HCT116 (cell line): ENCODE measurements around the gene COMMD1. TPM values are rescaled to one million over a fixed set of nuclear protein-coding genes. Genes with fewer than 3 reads are reported as not detected.

Experiments used
- ATAC-seq: fragments of 200-7000 bp; cut with Tn5 transposase; 2 replicates; pipeline ENCODE4 v1.9.1; 2020; ENCODE audit warnings: mild to moderate bottlenecking, moderate library complexity
- BruUV-seq: library from RNA; stranded (reverse); fragments of 400-500 nt; replicated peaks from 2 replicates; lab custom pipeline; 2021; lab: Mats Ljungman, UMichigan
- CTCF ChIA-PET: fragments of 300-600 bp; sonication (Branson Sonifier 250); formaldehyde crosslinking; loops from one replicate; lab custom pipeline; 2021; ENCODE audit warnings: antibody characterized with exemption; lab: Charles Lee
- POLR2A ChIA-PET: fragments of 300-600, 350-600 bp; sonication (Branson Sonifier 250); formaldehyde crosslinking; loops from one replicate; lab custom pipeline; 2021; ENCODE audit warnings: antibody characterized with exemption; lab: Charles Lee
- RAD21 ChIA-PET, 2 experiments: fragments of 300-600 bp; sonication (Branson Sonifier 250); formaldehyde crosslinking; loops; one replicate each; lab custom pipeline; 2023; ENCODE audit warnings: low total read pairs in 2 of 2; ENCODE audit not compliant: uncharacterized antibody in 2 of 2, unreplicated experiment in 2 of 2, low non-redundant PET in 1 of 2; lab: Charles Lee
- DNase-seq: peaks from one replicate; pipeline ENCODE4 v3.0.0-alpha.2; 2010; ENCODE audit warnings: low read depth, low spot score
- H2AFZ ChIP-seq: fragments of 200-600 bp; shearing (Covaris generic), sonication (generic); 2 replicates; pipeline ENCODE4 v1.6.1; 2017; ENCODE audit warnings: low read depth, mixed run types, mixed read lengths, antibody characterized with exemption, low read length; ENCODE audit not compliant: poor library complexity, severe bottlenecking
- H3K27ac ChIP-seq: 2 replicates; pipeline ENCODE4 v1.5.1; 2012; ENCODE audit warnings: low read depth, low read length
- H3K27me3 ChIP-seq: fragments of 200-600 bp; sonication (generic); 2 replicates; pipeline ENCODE4 v1.6.1; 2016; ENCODE audit warnings: mixed run types, low read length, mixed read lengths; ENCODE audit not compliant: insufficient read depth
- H3K36me3 ChIP-seq, 2 experiments: fragments of 200-500 bp in 1 of 2; fragments of 200-600 bp in 1 of 2; sonication (Bioruptor generic) in 1 of 2; sonication (generic) in 1 of 2; 2 replicates each; pipeline versions ENCODE4 v1.5.1 to v1.6.1; 2014 to 2016; ENCODE audit warnings: low read length in 2 of 2, inconsistent platforms in 1 of 2, mixed read lengths in 1 of 2, mixed run types in 1 of 2; ENCODE audit not compliant: insufficient read depth in 2 of 2, control insufficient read depth in 1 of 2
- H3K4me1 ChIP-seq, 2 experiments: fragments of 200-600 bp in 1 of 2; sonication (generic) in 1 of 2; 2 replicates each; pipeline versions ENCODE4 v1.5.1 to v1.6.1; 2012 to 2017; ENCODE audit warnings: low read length in 2 of 2, inconsistent platforms in 1 of 2, mild to moderate bottlenecking in 1 of 2, mixed read lengths in 1 of 2, mixed run types in 1 of 2, moderate library complexity in 1 of 2; ENCODE audit not compliant: insufficient read depth in 2 of 2, control insufficient read depth in 1 of 2
- H3K4me2 ChIP-seq: fragments of 200-600 bp; sonication (generic); 2 replicates; pipeline ENCODE4 v1.6.1; 2017; ENCODE audit warnings: mixed run types, low read length, mixed read lengths
- H3K4me3 ChIP-seq, 2 experiments: fragments of 200-600 bp in 1 of 2; sonication (generic) in 1 of 2; replicated peaks in 1 of 2; 2 replicates each; pipeline ENCODE4 v1.5.1; 2011 to 2016; ENCODE audit warnings: low read length in 2 of 2, control low read depth in 1 of 2, low read depth in 1 of 2, mild to moderate bottlenecking in 1 of 2, mixed read lengths in 1 of 2, mixed run types in 1 of 2
- H3K79me2 ChIP-seq: fragments of 200-600 bp; sonication (generic); 2 replicates; pipeline ENCODE4 v1.6.1; 2017; ENCODE audit warnings: mild to moderate bottlenecking, mixed run types, low read length, moderate library complexity, mixed read lengths; ENCODE audit not compliant: insufficient read depth
- H3K9ac ChIP-seq: fragments of 200-600 bp; sonication (generic); 2 replicates; pipeline ENCODE4 v1.6.1; 2016; ENCODE audit warnings: low read length, mixed read lengths
- H3K9me2 ChIP-seq: fragments of 200-600 bp; sonication (generic), shearing (Covaris generic); 2 replicates; pipeline ENCODE4 v1.6.1; 2017; ENCODE audit warnings: mixed run types, mild to moderate bottlenecking, moderate library complexity; ENCODE audit not compliant: insufficient read depth
- H3K9me3 ChIP-seq, 2 experiments: fragments of 200-500 bp in 1 of 2; fragments of 200-600 bp in 1 of 2; sonication (Bioruptor generic) in 1 of 2; sonication (generic) in 1 of 2; 2 replicates each; pipeline ENCODE4 v1.6.1; 2014 to 2017; ENCODE audit warnings: low read length in 2 of 2, mixed read lengths in 2 of 2, inconsistent platforms in 1 of 2, low read depth in 1 of 2, mild to moderate bottlenecking in 1 of 2, mixed run types in 1 of 2, moderate library complexity in 1 of 2; ENCODE audit not compliant: control insufficient read depth in 1 of 2, insufficient read depth in 1 of 2
- H4K20me1 ChIP-seq: fragments of 200-600 bp; sonication (generic), shearing (Covaris generic); 2 replicates; pipeline ENCODE4 v1.6.1; 2017; ENCODE audit warnings: mixed run types, mild to moderate bottlenecking, moderate library complexity; ENCODE audit not compliant: insufficient read depth
- ATF3 ChIP-seq: IDR thresholded peaks from 2 replicates; pipeline ENCODE4 v1.6.1; 2012
- CEBPB ChIP-seq: IDR thresholded peaks from 2 replicates; pipeline ENCODE4 v1.6.1; 2012; ENCODE audit warnings: low read depth
- CTCF ChIP-seq, 3 experiments: fragments of 200-600 bp in 1 of 3; sonication (generic) in 1 of 3; IDR thresholded peaks in 2 of 3; conservative IDR thresholded peaks in 1 of 3; 2 replicates each; pipeline ENCODE4 v1.5.1; 2012 to 2017; ENCODE audit warnings: low read depth in 2 of 3, low read length in 2 of 3, antibody characterized with exemption in 1 of 3, borderline replicate concordance in 1 of 3, control low read depth in 1 of 3, mild to moderate bottlenecking in 1 of 3, mixed read lengths in 1 of 3, mixed run types in 1 of 3, moderate library complexity in 1 of 3; ENCODE audit not compliant: insufficient read depth in 1 of 3
- JUND ChIP-seq: IDR thresholded peaks from 2 replicates; pipeline ENCODE4 v1.6.1; 2012
- POLR2AphosphoS5 ChIP-seq: IDR thresholded peaks from 2 replicates; pipeline ENCODE4 v1.6.1; 2011; ENCODE audit warnings: mild to moderate bottlenecking, low read depth, low read length, moderate library complexity
- TCF7L2 ChIP-seq: IDR thresholded peaks from 2 replicates; pipeline ENCODE4 v1.7.0; 2011; ENCODE audit warnings: borderline replicate concordance, inconsistent platforms; ENCODE audit not compliant: insufficient read depth, insufficient read length; ENCODE audit errors: extremely low read depth
- YY1 ChIP-seq: IDR thresholded peaks from 2 replicates; pipeline ENCODE4 v1.6.1; 2011; ENCODE audit warnings: low read length, low read depth, moderate library complexity, mild to moderate bottlenecking; ENCODE audit not compliant: insufficient replicate concordance; ENCODE audit errors: extremely low read depth
- ZBTB33 ChIP-seq: IDR thresholded peaks from 2 replicates; pipeline ENCODE4 v1.6.1; 2011; ENCODE audit warnings: mild to moderate bottlenecking, low read length, moderate library complexity; ENCODE audit not compliant: insufficient replicate concordance; ENCODE audit errors: extremely low read depth
- ZNF274 ChIP-seq: fragments of 200-500 bp; sonication (Bioruptor generic); IDR thresholded peaks from 2 replicates; pipeline ENCODE4 v1.6.1; 2014; ENCODE audit warnings: mild to moderate bottlenecking, low read depth, low read length, inconsistent platforms
- intact Hi-C: fragments of 100-400 bp; cut with micrococcal nuclease; formaldehyde crosslinking; loops from 2 replicates; pipeline ENCODE4 v1.10.0; 2022
- total RNA-seq: library from RNA; stranded (reverse); gene quantifications from one replicate; pipeline ENCODE4 v1.2.1, GENCODE V29; 2021; ENCODE audit not compliant: unreplicated experiment

Gene COMMD1
- total RNA-seq, 1 experiment from 2014 or later, result 16.1 TPM

- no peak for TF ChIP-seq ZNF274
- TF ChIP-seq POLR2AphosphoS5, result no peak
- no peak for TF ChIP-seq CEBPB
- TF ChIP-seq JUND, result no peak
Observed at GRCh38 chr2:62084801-62085200, 179.3 kb downstream of the COMMD1 start (continued).

- Histone ChIP-seq H3K27me3 (no peaks in the 10 kb centered on the region), H3K4me1 (0 out of 4 replicates have a peak, but pooled peaks cover 0 to 4% of the 10 kb centered on the region in 2 experiments), H2AFZ (no peak overlapping the region), H3K36me3 (no peaks in the 10 kb centered on the region), H3K4me2 (no peak overlapping the region), H3K9me3 (no peaks in the 10 kb centered on the region), H3K27ac (no peak overlapping the region), H3K4me3 (no peak overlapping the region), H3K9me2 (no peaks in the 10 kb centered on the region), H3K79me2 (no peaks in the 10 kb centered on the region), H3K9ac (no peak overlapping the region), H4K20me1 (no peaks in the 10 kb centered on the region; the same call in 1 of the 2 replicates)
- no peak for TF ChIP-seq ATF3
- TF ChIP-seq CTCF (IDR thresholded peaks at IDR 0.05 in 2 of 3, conservative IDR thresholded peaks at IDR 0.05 in 1 of 3; ENCODE audit: borderline replicate concordance in 1 of 3, insufficient read depth in 1 of 3, low read depth in 2 of 3, low read length in 2 of 3), result no peak
- no peak for TF ChIP-seq POLR2AphosphoS5
- no peak for TF ChIP-seq ZBTB33
- TF ChIP-seq YY1, result no peak
- no peak for TF ChIP-seq TCF7L2
- ATAC-seq, result no peak
- no TSS peak for BruUV-seq
- no peak for DNase-seq
- RAD21 ChIA-PET, result no interaction called here
- POLR2A ChIA-PET, result no interaction called here
- CTCF ChIA-PET, result no interaction called here
- intact Hi-C loops, result no loop called here
Observed at GRCh38 chr2:62089658-62090057, 184.2 kb downstream of the COMMD1 start.
